ENCODE data around the gene MRPS22.
"Not testable (repeated sequence)": the region's sequence is repeated elsewhere in the genome, so short reads cannot be mapped to it uniquely, and the experiment has no call there.

Gene MRPS22

DNA sequence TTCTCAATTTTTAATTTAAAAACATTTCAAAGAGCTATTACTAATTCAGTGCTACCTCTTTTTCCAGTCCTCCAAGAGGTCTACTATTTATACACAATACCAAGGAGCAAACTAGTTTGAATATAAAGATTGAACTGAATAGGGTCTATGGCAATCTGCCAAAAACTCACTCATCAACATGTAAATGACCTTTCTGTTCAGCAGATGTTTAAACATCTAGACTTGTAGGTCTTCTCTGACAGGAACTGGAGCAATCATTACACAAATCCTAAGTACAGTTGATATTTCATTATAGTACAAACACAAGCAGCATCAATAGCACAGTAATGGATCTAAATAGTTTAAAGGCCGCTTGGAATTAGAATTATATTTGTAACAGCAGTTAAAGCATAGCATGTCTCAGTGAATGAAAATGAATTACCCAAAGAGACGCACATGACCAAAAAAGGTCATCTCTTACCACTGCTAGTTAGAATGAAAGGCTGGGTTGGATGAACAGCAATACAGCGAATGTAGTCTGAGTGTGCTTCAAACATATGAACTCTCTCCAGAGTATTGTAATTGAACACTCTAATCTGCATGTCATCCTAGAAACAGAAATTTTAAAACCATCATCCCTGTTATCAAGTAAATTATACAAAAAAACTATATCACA, 34.9 kb downstream of the MRPS22 start:
- DNase-seq (ENCODE audit: extremely low read depth, low read depth), result no peak

DNA sequence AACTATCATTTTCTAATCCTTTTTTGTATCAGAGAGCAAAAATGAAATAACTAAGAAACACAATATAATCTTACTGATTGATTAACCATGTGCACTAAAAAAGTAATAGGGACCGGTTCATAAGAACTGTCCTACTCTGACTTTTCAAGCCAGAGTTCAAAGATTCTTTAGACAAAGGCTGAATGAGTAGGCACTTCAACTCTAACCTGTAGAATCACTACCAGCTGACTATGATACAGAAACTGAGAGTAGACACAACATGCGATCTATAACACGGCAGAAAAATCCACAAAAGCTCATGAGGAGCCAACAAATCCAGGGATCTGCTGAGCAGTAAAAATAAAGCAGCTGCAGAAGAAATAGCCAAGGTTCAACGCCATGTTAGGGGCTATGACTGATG, 36.8 kb downstream of the MRPS22 start:
- TF ChIP-seq, protein P1, sequence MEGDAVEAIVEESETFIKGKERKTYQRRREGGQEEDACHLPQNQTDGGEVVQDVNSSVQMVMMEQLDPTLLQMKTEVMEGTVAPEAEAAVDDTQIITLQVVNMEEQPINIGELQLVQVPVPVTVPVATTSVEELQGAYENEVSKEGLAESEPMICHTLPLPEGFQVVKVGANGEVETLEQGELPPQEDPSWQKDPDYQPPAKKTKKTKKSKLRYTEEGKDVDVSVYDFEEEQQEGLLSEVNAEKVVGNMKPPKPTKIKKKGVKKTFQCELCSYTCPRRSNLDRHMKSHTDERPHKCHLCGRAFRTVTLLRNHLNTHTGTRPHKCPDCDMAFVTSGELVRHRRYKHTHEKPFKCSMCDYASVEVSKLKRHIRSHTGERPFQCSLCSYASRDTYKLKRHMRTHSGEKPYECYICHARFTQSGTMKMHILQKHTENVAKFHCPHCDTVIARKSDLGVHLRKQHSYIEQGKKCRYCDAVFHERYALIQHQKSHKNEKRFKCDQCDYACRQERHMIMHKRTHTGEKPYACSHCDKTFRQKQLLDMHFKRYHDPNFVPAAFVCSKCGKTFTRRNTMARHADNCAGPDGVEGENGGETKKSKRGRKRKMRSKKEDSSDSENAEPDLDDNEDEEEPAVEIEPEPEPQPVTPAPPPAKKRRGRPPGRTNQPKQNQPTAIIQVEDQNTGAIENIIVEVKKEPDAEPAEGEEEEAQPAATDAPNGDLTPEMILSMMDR (IDR thresholded peaks at IDR 0.05; ENCODE audit: low read depth, low read length), result no peak
- no peak for DNase-seq (ENCODE audit: extremely low read depth, low read depth)

More for the DNA sequence above, 34.9 kb downstream of the MRPS22 start:
- TF ChIP-seq, protein P1 (IDR thresholded peaks at IDR 0.05; ENCODE audit: low read depth, low read length), result no peak

DNA sequence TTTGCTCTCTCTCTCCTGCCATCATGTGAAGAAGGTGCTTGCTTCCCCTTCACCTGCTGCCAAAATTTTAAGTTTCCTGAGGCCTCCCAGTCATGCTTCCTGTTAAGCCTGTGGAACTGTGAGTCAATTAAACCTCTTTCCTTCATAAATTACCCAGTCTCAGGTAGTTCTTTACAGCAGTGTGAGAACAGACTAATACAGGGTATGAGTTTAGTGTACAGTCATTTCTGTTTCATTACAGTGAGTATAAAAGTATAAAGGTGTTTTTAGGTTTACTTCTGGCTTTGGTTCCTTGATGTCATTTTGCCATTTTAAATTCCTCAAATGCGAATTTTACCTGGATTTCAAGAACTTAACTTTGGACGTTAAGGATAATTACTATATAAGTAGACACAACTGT, 38.5 kb downstream of the MRPS22 start:
- not testable (repeated sequence) for DNase-seq (ENCODE audit: extremely low read depth, low read depth)

DNA sequence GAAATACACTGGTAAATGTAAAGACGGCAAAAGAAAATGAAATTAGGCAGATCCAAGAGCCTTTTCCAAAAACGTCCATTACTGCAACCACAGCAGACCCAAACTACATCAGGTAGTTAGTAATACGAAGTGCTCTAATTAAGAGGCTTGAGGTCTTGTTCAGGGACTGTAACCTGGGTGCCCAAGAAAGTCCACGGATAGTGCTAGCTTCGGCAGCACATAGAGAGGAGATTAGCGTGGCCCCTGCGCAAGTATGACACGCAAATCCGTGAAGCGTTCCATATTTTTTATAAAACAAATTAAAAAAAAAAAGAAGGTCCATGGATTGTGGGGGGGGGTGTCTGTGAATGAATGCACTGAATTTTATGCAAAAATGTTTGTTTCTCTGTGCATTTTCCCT, 44.3 kb downstream of the MRPS22 start:
- DNase-seq (ENCODE audit: extremely low read depth, low read depth), result no peak
- TF ChIP-seq, protein P1 (IDR thresholded peaks at IDR 0.05; ENCODE audit: low read depth, low read length), result no peak

DNA sequence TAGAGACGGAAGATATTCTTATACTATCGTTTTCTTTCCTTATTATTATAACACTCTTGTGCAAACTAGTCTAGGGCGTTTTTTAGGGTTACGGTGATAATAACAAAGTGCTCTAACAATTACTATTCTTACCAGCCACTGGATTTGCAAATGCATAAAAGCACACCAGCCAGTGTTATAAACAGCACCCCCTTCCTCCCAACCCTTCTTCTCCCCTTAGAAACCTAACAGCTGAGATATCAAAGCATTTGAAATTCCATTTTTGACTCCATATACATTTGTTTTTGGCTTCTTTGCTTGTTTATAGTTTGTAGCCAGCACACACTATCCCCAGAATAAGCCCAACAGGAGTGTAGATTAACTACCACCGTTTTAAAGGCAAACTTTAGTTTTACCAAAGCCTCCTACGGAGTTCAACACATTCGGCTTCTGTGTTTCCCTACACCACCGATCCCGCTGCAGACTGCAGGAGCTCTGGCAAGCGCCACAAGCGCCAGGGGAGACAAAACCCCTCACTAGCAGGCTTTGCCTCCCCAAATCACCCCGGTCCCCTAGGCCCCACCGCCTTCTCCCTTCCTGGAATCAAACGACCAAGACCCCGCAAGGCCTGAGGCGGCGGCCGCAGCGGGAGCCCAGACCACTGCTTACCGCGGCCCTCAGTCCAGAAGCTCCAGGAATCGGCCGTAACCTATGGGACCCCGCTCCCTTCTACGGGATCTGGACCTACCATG, 45.2 kb downstream of the MRPS22 start:
- TF ChIP-seq, protein P1 (IDR thresholded peaks at IDR 0.05; ENCODE audit: low read depth, low read length), result no peak
- DNase-seq (ENCODE audit: extremely low read depth, low read depth), result no peak

DNA sequence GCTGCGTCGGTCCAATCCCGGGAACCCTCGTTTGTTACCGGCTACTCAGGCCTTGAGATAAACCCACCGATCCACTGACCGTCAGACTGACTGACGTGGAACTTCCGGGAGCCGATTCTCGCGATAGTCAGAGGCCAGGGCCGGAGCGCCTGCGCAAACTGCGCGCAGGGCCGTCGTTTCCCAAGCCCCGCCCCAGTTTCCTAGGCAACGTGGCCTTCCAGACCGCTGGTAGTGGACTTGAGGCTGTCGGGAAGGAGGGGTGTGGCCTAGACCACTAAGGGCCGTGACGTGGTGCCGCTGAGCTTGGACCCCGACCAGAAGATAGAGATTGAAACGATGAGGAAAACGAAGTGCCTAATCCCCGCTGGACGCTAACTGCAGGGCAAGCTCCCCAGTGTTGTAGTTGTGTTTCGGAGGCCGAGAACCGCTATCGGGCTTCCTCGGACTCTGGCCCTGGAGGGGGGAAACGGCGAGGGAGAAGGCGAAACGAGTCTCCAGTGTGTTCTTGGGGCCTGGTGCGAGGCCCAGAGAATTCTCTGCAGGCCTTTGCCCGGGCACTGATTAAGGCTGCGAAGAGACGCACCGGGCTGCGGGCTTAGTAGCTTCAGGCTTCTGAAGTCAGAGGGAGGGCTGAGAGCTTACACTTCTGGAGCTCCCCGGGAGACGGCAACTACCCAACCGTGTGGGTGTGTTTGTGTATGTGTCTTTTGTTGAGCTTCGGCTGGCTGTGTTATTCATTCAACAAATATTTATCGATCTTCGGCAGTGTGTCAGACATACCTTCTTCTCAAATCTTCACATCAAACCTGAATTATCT, 45.9 kb downstream of the MRPS22 start, which contains the start of gene COPB2:
COPB2 (minus strand) TSS at position 96 of the 817 bp plus-strand sequence. CDS start 97 bp downstream, outside the sequence.
- TF ChIP-seq, protein P1 (IDR thresholded peaks at IDR 0.05; ENCODE audit: low read depth, low read length), result no peak
- peak; percentile 99 for DNase-seq (ENCODE audit: extremely low read depth, low read depth)

DNA sequence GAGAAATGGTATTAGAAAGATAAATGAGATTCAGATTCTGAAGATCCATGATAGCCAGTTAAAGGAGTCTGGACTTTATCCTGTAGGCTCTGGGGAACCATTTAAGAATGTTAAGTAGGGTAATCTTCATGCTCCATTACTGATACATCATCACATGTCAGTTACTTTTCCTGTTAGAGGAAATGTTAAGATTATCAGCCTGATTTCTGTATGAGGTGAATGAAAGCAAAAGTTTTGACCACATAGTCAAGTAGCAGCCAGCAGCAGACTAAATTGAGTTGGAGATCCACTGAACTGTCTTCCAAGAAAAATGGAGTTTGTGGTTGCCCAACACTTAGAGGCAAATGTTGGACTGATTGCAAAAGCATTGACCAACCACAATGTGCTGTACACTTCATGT, 50.3 kb downstream of the MRPS22 start:
- TF ChIP-seq, protein P1 (IDR thresholded peaks at IDR 0.05; ENCODE audit: low read depth, low read length), result no peak
- DNase-seq (ENCODE audit: extremely low read depth, low read depth), result no peak

Data from AG09319 (cell line).